Calu3 (cell line): ENCODE data around the gene POU6F1. TPM values are rescaled to one million over a fixed set of nuclear protein-coding genes. Genes with fewer than 3 reads are reported as not detected.
A peak's percentile ranks its signal among the peaks of the same experiment; 100 is the strongest.

ENCODE experiments used
- BruUV-seq: library from RNA; stranded (reverse); fragments of 400-500 nt; replicated peaks from 2 replicates; lab custom pipeline; 2021; lab: Mats Ljungman, UMichigan
- CTCF ChIA-PET: fragments of 300-600 bp; sonication (Branson Sonifier 250); formaldehyde crosslinking; loops from one replicate; lab custom pipeline; 2022; ENCODE audit warnings: antibody characterized with exemption; lab: Charles Lee
- DNase-seq: peaks from one replicate; pipeline ENCODE4 v3.0.0; 2022
- H3K27ac Mint-ChIP-seq: one replicate; pipeline ENCODE4 v1.8.0; 2022; ENCODE audit warnings: mixed read lengths; ENCODE audit not compliant: unreplicated experiment
- H3K27me3 Mint-ChIP-seq: one replicate; pipeline ENCODE4 v1.8.0; 2022; ENCODE audit warnings: mixed read lengths; ENCODE audit not compliant: unreplicated experiment
- H3K36me3 Mint-ChIP-seq: one replicate; pipeline ENCODE4 v1.8.0; 2022; ENCODE audit warnings: mild to moderate bottlenecking, moderate library complexity, mixed read lengths; ENCODE audit not compliant: insufficient read depth, unreplicated experiment
- H3K4me1 Mint-ChIP-seq: one replicate; pipeline ENCODE4 v1.8.0; 2022; ENCODE audit warnings: mild to moderate bottlenecking, low read depth, mixed read lengths; ENCODE audit not compliant: unreplicated experiment
- H3K4me3 Mint-ChIP-seq: one replicate; pipeline ENCODE4 v1.8.0; 2022; ENCODE audit warnings: mild to moderate bottlenecking, low read depth, moderate library complexity, mixed read lengths; ENCODE audit not compliant: unreplicated experiment
- H3K9me3 Mint-ChIP-seq: one replicate; pipeline ENCODE4 v1.8.0; 2022; ENCODE audit warnings: low read depth, mixed read lengths; ENCODE audit not compliant: unreplicated experiment
- CTCF ChIP-seq: fragments of 200-600 bp; IDR thresholded peaks from one replicate; pipeline ENCODE4 v1.8.0; 2022; ENCODE audit warnings: antibody characterized with exemption; ENCODE audit not compliant: unreplicated experiment
- intact Hi-C: fragments of 100-400 bp; cut with micrococcal nuclease; formaldehyde crosslinking; loops from one replicate; pipeline ENCODE4 v1.10.0; 2022; ENCODE audit not compliant: unreplicated experiment
- total RNA-seq: library from RNA; stranded (reverse); gene quantifications from 2 replicates; pipeline ENCODE4 v1.2.3, GENCODE V29; 2022

The POU6F1 gene
- total RNA-seq, 1 experiment from 2014 or later: 2.5 TPM

DNA sequence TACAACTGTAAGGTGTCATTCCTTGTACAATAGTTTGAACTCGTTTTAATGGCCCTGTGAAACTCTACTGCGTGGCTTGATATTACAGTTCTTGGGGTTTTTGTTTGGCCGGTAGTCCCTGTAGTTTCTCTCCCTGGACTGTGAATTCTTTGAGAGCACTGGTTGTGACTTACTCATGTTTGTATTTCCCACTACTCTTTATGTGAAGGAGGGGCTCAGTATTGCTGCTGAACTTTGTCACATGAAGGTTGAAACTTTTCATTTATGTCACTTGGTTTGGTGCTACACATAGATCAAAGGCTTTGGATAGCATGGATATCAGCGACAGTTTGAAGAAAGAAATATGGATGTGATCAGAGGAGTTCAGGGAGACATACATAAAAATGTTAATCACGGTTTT lies 1.5 kb upstream of the POU6F1 start:
- TF ChIP-seq CTCF: no peak
- DNase-seq: no peak
- Mint-ChIP-seq H3K9me3 (no peaks in the 10 kb centered on the region), H3K4me3 (peak overlapping the region; percentile 69), H3K36me3 (peaks cover 11% of the 10 kb centered on the region), H3K4me1 (peaks cover 16% of the 10 kb centered on the region), H3K27me3 (no peaks in the 10 kb centered on the region), H3K27ac (no peak overlapping the region)
- CTCF ChIA-PET: no interaction called here
- BruUV-seq: TSS peak; percentile 47
- intact Hi-C loops: no loop called here

DNA sequence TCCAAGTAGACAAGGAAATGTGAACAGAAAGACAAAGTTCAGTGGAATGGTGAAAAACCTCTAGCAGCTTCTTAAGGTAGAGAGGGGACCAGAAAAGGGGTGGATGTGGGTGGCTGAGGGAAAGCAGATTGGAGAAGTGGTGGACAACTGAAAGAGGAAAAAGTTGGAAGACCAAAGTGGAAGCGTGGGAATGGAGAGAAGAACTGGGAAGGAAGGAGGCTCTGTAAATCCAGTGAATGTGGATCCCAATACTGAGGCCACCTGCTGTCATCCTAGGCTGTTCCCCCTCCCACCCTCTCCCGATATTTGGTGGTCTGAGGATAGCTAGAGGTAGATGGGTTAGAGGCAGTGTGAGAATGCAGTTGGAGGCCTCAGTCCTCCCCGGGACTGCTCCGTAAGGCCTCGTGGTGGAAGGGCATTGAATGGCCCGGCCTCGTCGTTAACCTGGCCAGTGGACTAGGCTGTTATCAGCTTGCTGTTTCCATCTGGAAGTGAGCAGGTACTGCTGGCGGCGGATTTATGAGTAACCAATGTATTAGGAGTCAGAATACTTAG lies 822 bp upstream of the POU6F1 start:
- no TSS peak for BruUV-seq
- peaks cover 16% of the 10 kb centered on the region for H3K4me1 Mint-ChIP-seq
- DNase-seq: peak; percentile 19
- peak overlapping the region; percentile 69 for H3K4me3 Mint-ChIP-seq
- no peaks in the 10 kb centered on the region for H3K9me3 Mint-ChIP-seq
- TF ChIP-seq CTCF: no peak
- no peaks in the 10 kb centered on the region for H3K27me3 Mint-ChIP-seq
- CTCF ChIA-PET: interaction anchor here (0.9 to 1.4 kb wide), 5 partner anchors 20 to 656 kb away, joined by 3 to 7 read pairs (median 5); partner anchors contain the start of gene DAZAP2
- peaks cover 11% of the 10 kb centered on the region for H3K36me3 Mint-ChIP-seq
- intact Hi-C loops: no loop called here
- peak overlapping the region; percentile 80 for H3K27ac Mint-ChIP-seq

DNA sequence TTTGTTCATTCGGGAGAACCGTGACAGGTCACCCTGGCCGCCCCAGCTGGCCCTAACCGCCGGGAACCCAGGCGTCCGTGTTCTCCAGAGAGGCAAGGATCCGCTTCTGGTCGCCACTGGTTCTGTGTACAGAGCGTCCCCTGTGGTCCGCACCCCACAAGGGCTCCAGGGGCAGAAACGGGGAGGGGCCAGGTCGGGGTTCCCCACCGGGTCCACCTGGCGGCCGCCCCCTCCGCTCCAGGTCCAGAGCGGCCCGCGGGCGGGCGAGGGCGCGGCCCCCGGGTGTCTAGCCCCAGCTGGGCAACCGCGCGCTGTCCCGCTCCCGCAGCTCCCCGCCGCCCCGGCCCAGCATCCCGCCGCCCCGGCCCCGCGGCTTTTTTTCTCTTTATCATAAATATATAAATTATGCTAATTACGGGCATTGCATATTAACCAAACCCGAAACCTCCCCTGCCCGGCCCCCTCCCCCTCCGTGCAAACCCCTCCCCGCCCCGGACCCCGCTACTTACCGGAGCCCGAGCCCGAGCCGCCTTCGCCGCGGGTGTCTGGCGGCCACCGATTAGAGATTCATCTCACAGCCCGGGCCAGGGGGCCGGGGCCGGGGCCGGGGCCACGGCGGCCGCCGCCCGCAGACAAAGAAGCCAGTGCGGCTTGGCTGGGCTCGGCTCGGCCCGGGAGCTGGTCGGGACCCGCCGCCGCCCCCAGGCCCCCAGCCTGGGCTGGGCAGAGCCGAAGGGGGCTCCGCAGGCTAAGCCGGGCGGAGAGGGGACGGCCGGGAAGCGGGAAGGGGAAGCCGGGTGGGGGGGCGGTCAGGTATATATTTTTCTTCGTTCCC lies 512 bp downstream of the POU6F1 start:
- Mint-ChIP-seq H3K9me3 (no peaks in the 10 kb centered on the region), H3K36me3 (peaks cover 11% of the 10 kb centered on the region), H3K4me1 (peaks cover 16% of the 10 kb centered on the region), H3K27me3 (no peaks in the 10 kb centered on the region), H3K27ac (peak overlapping the region; percentile 80), H3K4me3 (peak overlapping the region; percentile 69)
- no peak for TF ChIP-seq CTCF
- CTCF ChIA-PET: interaction anchor here (0.6 to 1.4 kb wide), 8 partner anchors 21 to 658 kb away, joined by 3 to 7 read pairs (median 4); partner anchors contain the start of gene DAZAP2
- intact Hi-C loops: no loop called here
- BruUV-seq: no TSS peak
- DNase-seq: peak; percentile 49

- BruUV-seq: no TSS peak
- TF ChIP-seq CTCF: no peak
- CTCF ChIA-PET: interaction anchor here (0.6 kb wide), 1 partner anchor 158 kb away, joined by 3 read pairs; no protein-coding TSS in a partner anchor
- Mint-ChIP-seq H3K27me3 (no peaks in the 10 kb centered on the region), H3K27ac (no peak overlapping the region), H3K4me3 (no peak overlapping the region), H3K9me3 (no peaks in the 10 kb centered on the region), H3K4me1 (peaks cover 16% of the 10 kb centered on the region), H3K36me3 (peaks cover 11% of the 10 kb centered on the region)
- no peak for DNase-seq
- intact Hi-C loops: no loop called here
Observed at GRCh38 chr12:51216642-51217041, 1.2 kb downstream of the POU6F1 start.
